HepG2 (cell line): ENCODE measurements around the gene SRXN1. TPM values are rescaled to one million over a fixed set of nuclear protein-coding genes. Genes with fewer than 3 reads are reported as not detected.

Experiments
- ADNP ChIP-seq: sonication (generic); formaldehyde crosslinking; IDR thresholded peaks from 2 replicates; pipeline ENCODE4 v1.4.0; 2020; ENCODE audit warnings: missing genetic modification reagents
- EEA1 ChIP-seq: sonication (generic); formaldehyde crosslinking; IDR thresholded peaks from 2 replicates; pipeline ENCODE4 v1.5.1; 2020; ENCODE audit warnings: mild to moderate bottlenecking, missing genetic modification reagents, borderline replicate concordance
- HHEX ChIP-seq: IDR thresholded peaks from 2 replicates; pipeline ENCODE4 v1.6.1; 2016; ENCODE audit warnings: control low read depth
- HNF1B ChIP-seq: sonication (generic); formaldehyde crosslinking; IDR thresholded peaks from 2 replicates; pipeline ENCODE4 v1.5.1; 2020; ENCODE audit warnings: mild to moderate bottlenecking, moderate library complexity, missing genetic modification reagents
- HOMEZ ChIP-seq: IDR thresholded peaks from 2 replicates; pipeline ENCODE4 v1.6.1; 2016; ENCODE audit warnings: low read depth
- MATR3 ChIP-seq: sonication (generic); formaldehyde crosslinking; IDR thresholded peaks from 2 replicates; pipeline ENCODE4 v1.4.0; 2020; ENCODE audit warnings: missing genetic modification reagents
- NKX3-1 ChIP-seq: sonication (generic); formaldehyde crosslinking; IDR thresholded peaks from 2 replicates; pipeline ENCODE4 v1.5.0; 2020; ENCODE audit warnings: missing genetic modification reagents
- POGZ ChIP-seq: sonication (generic); formaldehyde crosslinking; IDR thresholded peaks from 2 replicates; pipeline ENCODE4 v1.4.0; 2020; ENCODE audit warnings: mild to moderate bottlenecking, missing genetic modification reagents
- POLR2AphosphoS5 ChIP-seq: IDR thresholded peaks from 2 replicates; pipeline ENCODE4 v1.6.1; 2012; ENCODE audit warnings: low read depth, low read length
- PREB ChIP-seq: sonication (generic); formaldehyde crosslinking; IDR thresholded peaks from 2 replicates; pipeline ENCODE4 v1.4.0; 2020; ENCODE audit warnings: missing genetic modification reagents
- TBL1XR1 ChIP-seq: fragments of 150-350 bp; IDR thresholded peaks from 2 replicates; pipeline ENCODE4 v1.6.1; 2014; ENCODE audit warnings: borderline replicate concordance, low read length; ENCODE audit not compliant: partially characterized antibody
- THAP9 ChIP-seq: sonication (generic); formaldehyde crosslinking; IDR thresholded peaks from 2 replicates; pipeline ENCODE4; 2020; ENCODE audit warnings: missing genetic modification reagents, mild to moderate bottlenecking, borderline replicate concordance
- XRCC5 ChIP-seq: fragments of 200-400 bp; formaldehyde crosslinking; optimal IDR thresholded peaks from 2 replicates; pipeline ENCODE3; 2017; ENCODE audit warnings: mild to moderate bottlenecking, low read length
- ZBTB10 ChIP-seq: sonication (generic); formaldehyde crosslinking; IDR thresholded peaks from 2 replicates; pipeline ENCODE4 v1.4.0; 2020; ENCODE audit warnings: missing genetic modification reagents, borderline replicate concordance
- ZBTB37 ChIP-seq: sonication (generic); formaldehyde crosslinking; IDR thresholded peaks from 2 replicates; pipeline ENCODE4 v1.4.0; 2020; ENCODE audit warnings: mild to moderate bottlenecking, missing genetic modification reagents
- ZMAT3 ChIP-seq: sonication (generic); formaldehyde crosslinking; conservative IDR thresholded peaks from 2 replicates; pipeline ENCODE4 v1.7.0; 2021; ENCODE audit warnings: missing genetic modification reagents
- ZSCAN9 ChIP-seq: IDR thresholded peaks from 2 replicates; pipeline ENCODE4 v1.6.1; 2016; ENCODE audit warnings: borderline replicate concordance
- polyA plus RNA-seq, 8 experiments: library from polyadenylated mRNA; depleted of rRNA in 3 of 8; stranded (reverse) in 7 of 8; unstranded in 1 of 8; fragments of >200 nt; fragmentation: Illumina TruSeq in 4 of 8; extraction: Trizol in 4 of 8; gene quantifications; 2 replicates each; pipeline versions ENCODE4 v1.2.1 to v1.2.3, GENCODE V29; 2011 to 2016; ENCODE audit warnings: low read depth in 4 of 8, missing spikeins in 1 of 8, mixed read lengths in 1 of 8; ENCODE audit not compliant: insufficient read depth in 1 of 8
- total RNA-seq, 5 experiments: library from RNA; depleted of rRNA; stranded (reverse); fragments of >200 nt; fragmentation: Illumina TruSeq; extraction: Trizol; gene quantifications; 2 replicates each; pipeline ENCODE4 v1.2.3, GENCODE V29; 2016; ENCODE audit warnings: low read depth in 1 of 5

SRXN1 gene
- total and polyA plus RNA-seq, 2 of the 13 experiments (the other 11 are each of a cell fraction or from before 2014, with no cell fraction given): 29.9 to 87.7 TPM

GRCh38 chr20:675453-676314 is 22.7 kb upstream of the SRXN1 start, which contains the start of gene SCRT2 (continued):
- peak; percentile 97; the same call in 1 of the 2 replicates for TF ChIP-seq ZSCAN9 (CRISPR knock-in tag)
- TF ChIP-seq ZBTB37 (CRISPR knock-in tag): no peak
- TF ChIP-seq MATR3 (CRISPR knock-in tag): no peak
- TF ChIP-seq HNF1B (CRISPR knock-in tag): no peak
- TF ChIP-seq ZBTB10 (CRISPR knock-in tag): peak; percentile 93
- no peak for TF ChIP-seq THAP9
- TF ChIP-seq POLR2AphosphoS5: no peak
- peak; percentile 97 for TF ChIP-seq XRCC5
- 0 out of 2 replicates have a peak, but pooled peaks have one; percentile 20 for TF ChIP-seq POGZ (CRISPR knock-in tag)
- peak; percentile 99 for TF ChIP-seq EEA1 (CRISPR knock-in tag)
- TF ChIP-seq HOMEZ (CRISPR knock-in tag): no peak
- TF ChIP-seq ADNP (CRISPR knock-in tag): no peak
- 0 out of 2 replicates have a peak, but pooled peaks have one; percentile 72 for TF ChIP-seq PREB
- TF ChIP-seq ZMAT3 (CRISPR knock-in tag): peak; percentile 99
- no peak for TF ChIP-seq HHEX
- no peak for TF ChIP-seq TBL1XR1
- peak; percentile 93; the same call in 1 of the 2 replicates for TF ChIP-seq NKX3-1 (CRISPR knock-in tag)
